A549 (cell line): ENCODE data around the gene TTLL11. TPM values are rescaled to one million over a fixed set of nuclear protein-coding genes. Genes with fewer than 3 reads are reported as not detected.
"Not testable (repeated sequence)": the region's sequence is repeated elsewhere in the genome, so short reads cannot be mapped to it uniquely, and the experiment has no call there.

Source experiments
- ATAC-seq, 2 experiments: fragments of 200-7000 bp in 1 of 2; fragments of >200 bp in 1 of 2; cut with Nextera tagmentation in 1 of 2; cut with Tn5 transposase in 1 of 2; 3 replicates each; pipeline versions ENCODE4 v1.8.0 to v1.9.1; 2018 to 2020; ENCODE audit warnings: mild to moderate bottlenecking in 1 of 2, moderate library complexity in 1 of 2
- CTCF ChIA-PET: fragments of 300-600 bp; sonication (Branson Sonifier 250); formaldehyde crosslinking; extraction: SDS; loops from one replicate; lab custom pipeline; 2021; ENCODE audit warnings: antibody characterized with exemption, inconsistent platforms; lab: Yijun Ruan, JAX
- POLR2A ChIA-PET: fragments of 350-600 bp; formaldehyde crosslinking; extraction: SDS; loops from one replicate; lab custom pipeline; 2021; ENCODE audit warnings: antibody characterized with exemption, inconsistent platforms; lab: Yijun Ruan, JAX
- DNase-seq, 2 experiments: peaks; one replicate each; pipeline versions ENCODE4 v3.0.0 to v3.0.0-alpha.2; 2011 to 2016; ENCODE audit warnings: low read depth in 1 of 2, low spot score in 1 of 2
- FAIRE-seq: peaks from 2 replicates; lab custom pipeline; 2011; peaks lifted over from hg19 to GRCh38; lab: Jason Lieb, UNC
- H3K27ac ChIP-seq, 2 experiments: fragments of >200 bp; sonication (Bioruptor Twin); formaldehyde crosslinking; 3 replicates each; pipeline ENCODE4 v1.5.1; 2016 to 2017
- H3K4me1 ChIP-seq: fragments of >200 bp; sonication (Bioruptor Twin); formaldehyde crosslinking; 3 replicates; pipeline ENCODE4 v1.6.1; 2016
- H3K4me2 ChIP-seq: fragments of >200 bp; sonication (Bioruptor Twin); formaldehyde crosslinking; 3 replicates; pipeline ENCODE4 v1.6.1; 2016
- H3K4me3 ChIP-seq: fragments of >200 bp; sonication (Bioruptor Twin); formaldehyde crosslinking; 3 replicates; pipeline ENCODE4 v1.5.1; 2016
- H3K9me3 ChIP-seq: fragments of >200 bp; sonication (Bioruptor Twin); formaldehyde crosslinking; 3 replicates; pipeline ENCODE4 v1.6.1; 2016
- BHLHE40 ChIP-seq: IDR thresholded peaks from 2 replicates; pipeline ENCODE4 v1.6.1; 2012; ENCODE audit warnings: low read depth, low read length, inconsistent platforms
- EHF ChIP-seq: fragments of 250-450 bp; sonication (Bioruptor Pico); IDR thresholded peaks from 2 replicates; pipeline ENCODE4 v1.5.0; 2020; ENCODE audit warnings: mild to moderate bottlenecking
- FOSL2 ChIP-seq, 2 experiments: fragments of 450-650 bp in 1 of 2; fragments of >200 bp in 1 of 2; sonication (Bioruptor Twin) in 1 of 2; formaldehyde crosslinking; IDR thresholded peaks; 2 replicates each; pipeline versions ENCODE4 v1.5.0 to v1.6.1; 2016 to 2020; ENCODE audit warnings: mild to moderate bottlenecking in 1 of 2, moderate library complexity in 1 of 2
- HEYL ChIP-seq: fragments of 250-450 bp; sonication (Bioruptor Pico); IDR thresholded peaks from 2 replicates; pipeline ENCODE4 v1.8.0; 2021; ENCODE audit warnings: mild to moderate bottlenecking, moderate library complexity
- HOXA7 ChIP-seq: fragments of 250-450 bp; sonication (Bioruptor Pico); IDR thresholded peaks from 2 replicates; pipeline ENCODE4 v1.5.0; 2020; ENCODE audit warnings: mild to moderate bottlenecking, moderate library complexity
- KDM5A ChIP-seq: fragments of 200-600 bp; sonication (generic); IDR thresholded peaks from 2 replicates; pipeline ENCODE4 v1.6.1; 2016; ENCODE audit warnings: antibody characterized with exemption, mild to moderate bottlenecking
- MAFK ChIP-seq: fragments of 450-650 bp; IDR thresholded peaks from 2 replicates; pipeline ENCODE4 v1.6.1; 2014; ENCODE audit not compliant: partially characterized antibody
- MAZ ChIP-seq: fragments of 150-350 bp; IDR thresholded peaks from 2 replicates; pipeline ENCODE4 v1.6.1; 2014; ENCODE audit warnings: antibody characterized with exemption, low read depth, low read length, borderline replicate concordance
- NFE2L2 ChIP-seq: fragments of 150-350 bp; conservative IDR thresholded peaks from 2 replicates; pipeline ENCODE4 v1.6.1; 2014; ENCODE audit warnings: low read length
- NR3C1 ChIP-seq: fragments of >200 bp; sonication (Bioruptor Twin); formaldehyde crosslinking; IDR thresholded peaks from 3 replicates; pipeline ENCODE4 v1.6.1; 2017
- POLR2A ChIP-seq: IDR thresholded peaks from 2 replicates; pipeline ENCODE4 v1.6.1; 2012; ENCODE audit warnings: mild to moderate bottlenecking, low read length
- RAD21 ChIP-seq, 2 experiments: fragments of >200 bp in 1 of 2; sonication (Bioruptor Twin) in 1 of 2; formaldehyde crosslinking in 1 of 2; IDR thresholded peaks in 1 of 2; conservative IDR thresholded peaks in 1 of 2; 2 replicates in 1 of 2; 3 replicates in 1 of 2; pipeline ENCODE4 v1.6.1; 2012 to 2018; ENCODE audit warnings: inconsistent platforms in 1 of 2
- RCOR1 ChIP-seq: fragments of 150-350 bp; IDR thresholded peaks from 2 replicates; pipeline ENCODE4 v1.6.1; 2014; ENCODE audit warnings: antibody characterized with exemption, low read length, low read depth
- WGBS: methylation state at CpG from one replicate; pipeline ENCODE4 v1.1.6; 2017; ENCODE audit errors: missing lambda C conversion rate; 5-methylcytosine and 5-hydroxymethylcytosine counted together
- polyA plus RNA-seq, 4 experiments: library from polyadenylated mRNA; depleted of rRNA in 3 of 4; stranded (reverse); fragments of >200 nt; fragmentation: RNase III in 1 of 4; extraction: RNeasy Plus Mini Kit Qiagen cat#74134 plus additional on column Dnase treatment in 1 of 4; gene quantifications; 2 replicates in 3 of 4; 3 replicates in 1 of 4; pipeline ENCODE4 v1.2.3, GENCODE V29; 2011 to 2017
- TF ChIP-seq, protein P1 (sequence below): fragments of >200 bp; sonication (Bioruptor Twin); formaldehyde crosslinking; IDR thresholded peaks from 2 replicates; pipeline ENCODE4 v1.6.1; 2016
- TF ChIP-seq, protein P2 (sequence below): IDR thresholded peaks from 2 replicates; pipeline ENCODE4 v1.6.1; 2012
- TF ChIP-seq, protein P3 (sequence below): fragments of 450-650 bp; IDR thresholded peaks from 2 replicates; pipeline ENCODE4 v1.6.1; 2014; ENCODE audit warnings: antibody characterized with exemption
- TF ChIP-seq, protein P4 (sequence below): IDR thresholded peaks from 2 replicates; pipeline ENCODE4 v1.6.1; 2012; ENCODE audit warnings: low read depth, borderline replicate concordance

TTLL11 gene
- polyA plus RNA-seq, 2 of the 4 experiments (the other 2 are of a cell fraction) = 1.8 to 2.6 TPM

DNA sequence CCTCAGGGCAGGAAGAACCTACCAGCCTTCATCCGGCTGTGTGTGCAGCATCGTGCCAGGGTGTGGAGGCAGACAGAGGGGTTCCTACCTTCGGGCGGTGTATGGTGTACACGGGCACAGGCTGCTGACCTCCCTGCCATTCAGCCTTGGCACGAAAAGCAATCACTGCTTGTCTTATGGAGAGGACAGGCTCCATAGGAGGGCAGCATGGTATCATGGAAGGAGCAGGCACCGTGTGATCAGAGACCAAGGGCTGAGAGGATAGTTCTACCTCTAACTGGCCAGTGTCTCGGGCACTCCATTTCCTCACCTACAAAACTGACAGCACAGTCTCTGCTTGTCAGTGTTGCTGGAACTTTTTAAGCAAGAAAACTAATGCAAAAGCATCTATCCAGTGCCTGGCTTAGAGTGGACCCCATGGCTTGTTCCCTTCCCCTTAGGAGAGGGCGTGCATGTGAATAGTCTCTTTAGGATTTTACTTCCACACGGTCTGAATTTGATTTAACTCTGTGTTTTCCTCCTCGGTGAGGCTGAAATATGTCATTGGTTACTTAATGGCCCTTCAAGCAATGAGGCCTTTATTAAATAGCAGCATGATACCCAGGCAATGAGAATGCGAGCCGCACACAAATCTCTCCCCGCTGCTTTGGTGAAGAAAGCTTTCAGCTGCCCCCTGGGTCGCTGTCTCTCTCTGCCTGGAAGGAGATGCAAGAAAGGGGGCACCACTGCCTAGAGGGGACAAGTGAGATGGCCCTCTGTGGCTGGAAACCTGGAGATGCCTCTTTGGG lies 22.2 kb downstream of the TTLL11 start:
- Histone ChIP-seq H3K9me3 (no peaks in the 10 kb centered on the region), H3K4me2 (no peak overlapping the region), H3K4me3 (no peak overlapping the region), H3K27ac (no peak overlapping the region)
- ChIA-PET CTCF (interaction anchor here (1.4 kb wide), 1 partner anchor 280 kb away, joined by 3 read pairs; no protein-coding TSS in a partner anchor), POLR2A (no interaction called here)
- ATAC-seq (no peak; a peak in 1 of 6 replicates), DNase-seq (no peak)
- WGBS = 75% methylated on average over 14 of the region's 15 CpGs
- no peak for TF ChIP-seq RAD21 (conservative IDR thresholded peaks at IDR 0.05 in 1 of 2, IDR thresholded peaks at IDR 0.05 in 1 of 2)
- no peak for TF ChIP-seq EHF (CRISPR knock-in tag)
- no peak for TF ChIP-seq MAFK
- no peak for TF ChIP-seq HOXA7 (CRISPR knock-in tag)
- no peak for TF ChIP-seq FOSL2 (IDR thresholded peaks at IDR 0.05)
- no peak for TF ChIP-seq FOSL2 (CRISPR knock-in tag; IDR thresholded peaks at IDR 0.05)
- TF ChIP-seq, all 56 proteins: peak for 0
- no peaks in the 10 kb centered on the region for H3K4me1 ChIP-seq
- no peak for FAIRE-seq

DNA sequence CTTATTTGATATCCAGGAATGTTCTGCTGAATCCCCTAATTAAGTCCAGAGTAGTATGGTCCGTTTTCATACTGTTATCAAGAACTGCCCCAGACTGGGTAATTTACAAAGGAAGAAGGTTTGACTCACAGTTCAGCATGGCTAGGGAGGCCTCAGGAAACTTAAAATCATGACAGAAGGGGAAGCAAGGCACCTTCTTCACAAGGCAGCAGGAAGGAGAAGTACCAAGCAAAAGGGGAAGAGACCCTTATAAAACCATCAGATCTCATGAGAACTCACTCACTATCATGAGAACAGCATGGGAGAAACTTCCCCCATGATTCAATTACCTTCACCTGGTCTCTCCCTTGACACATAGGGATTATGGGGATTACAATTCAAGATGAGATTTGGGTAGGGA lies 26.4 kb downstream of the TTLL11 start:
- ATAC-seq, POLR2A ChIA-PET: not testable (repeated sequence)

DNA sequence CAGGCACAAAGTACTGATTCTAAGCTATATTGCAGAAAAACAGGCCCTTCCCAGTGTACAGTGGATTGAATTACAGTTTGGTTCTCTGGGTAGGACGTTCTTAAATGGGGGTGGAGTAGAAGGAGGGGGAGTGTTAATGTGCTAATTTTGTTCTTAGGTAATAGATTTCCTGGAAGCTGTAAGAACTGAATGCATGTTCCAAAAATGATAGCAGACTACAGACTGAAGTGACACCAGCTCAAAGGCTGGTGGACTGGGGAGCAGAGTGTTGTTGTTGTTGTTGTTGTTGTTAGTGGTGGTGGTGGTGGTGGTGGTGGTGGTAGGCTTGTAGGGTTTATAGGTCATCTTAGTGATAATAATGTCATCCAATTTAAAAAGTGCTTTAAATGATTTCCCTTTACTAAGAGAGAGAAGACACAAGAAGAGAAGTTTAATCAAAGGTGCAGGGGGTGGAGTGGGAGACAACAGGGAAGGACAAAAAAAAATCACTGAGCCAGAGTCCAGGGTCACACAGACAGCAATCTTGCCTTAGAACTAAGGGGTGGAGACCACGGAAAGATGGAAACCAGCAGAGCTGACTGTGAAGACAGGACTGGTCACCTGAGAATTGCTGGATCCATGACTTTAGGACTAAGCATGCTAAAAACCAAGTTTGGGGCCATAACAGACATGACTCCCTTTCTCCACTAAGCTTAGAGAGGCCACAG lies 27.0 kb downstream of the TTLL11 start:
- Histone ChIP-seq H3K9me3 (no peaks in the 10 kb centered on the region), H3K4me2 (no peak overlapping the region), H3K4me3 (no peak overlapping the region), H3K27ac (no peak overlapping the region), H3K4me1 (no peaks in the 10 kb centered on the region)
- WGBS = 36% methylated on average over 2 of the region's 2 CpGs
- FAIRE-seq (no peak), ATAC-seq (no peak), DNase-seq (no peak)
- ChIA-PET POLR2A (no interaction called here), CTCF (no interaction called here)
- TF ChIP-seq, protein P1, sequence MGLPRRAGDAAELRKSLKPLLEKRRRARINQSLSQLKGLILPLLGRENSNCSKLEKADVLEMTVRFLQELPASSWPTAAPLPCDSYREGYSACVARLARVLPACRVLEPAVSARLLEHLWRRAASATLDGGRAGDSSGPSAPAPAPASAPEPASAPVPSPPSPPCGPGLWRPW = no peak
- TF ChIP-seq RCOR1 (no peak), NR3C1 (no peak), HEYL (no peak), KDM5A (no peak), MAFK (no peak), NFE2L2 (no peak)
- TF ChIP-seq, protein P2, sequence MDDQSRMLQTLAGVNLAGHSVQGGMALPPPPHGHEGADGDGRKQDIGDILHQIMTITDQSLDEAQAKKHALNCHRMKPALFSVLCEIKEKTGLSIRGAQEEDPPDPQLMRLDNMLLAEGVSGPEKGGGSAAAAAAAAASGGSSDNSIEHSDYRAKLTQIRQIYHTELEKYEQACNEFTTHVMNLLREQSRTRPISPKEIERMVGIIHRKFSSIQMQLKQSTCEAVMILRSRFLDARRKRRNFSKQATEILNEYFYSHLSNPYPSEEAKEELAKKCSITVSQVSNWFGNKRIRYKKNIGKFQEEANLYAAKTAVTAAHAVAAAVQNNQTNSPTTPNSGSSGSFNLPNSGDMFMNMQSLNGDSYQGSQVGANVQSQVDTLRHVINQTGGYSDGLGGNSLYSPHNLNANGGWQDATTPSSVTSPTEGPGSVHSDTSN = no peak
- TF ChIP-seq, protein P3, sequence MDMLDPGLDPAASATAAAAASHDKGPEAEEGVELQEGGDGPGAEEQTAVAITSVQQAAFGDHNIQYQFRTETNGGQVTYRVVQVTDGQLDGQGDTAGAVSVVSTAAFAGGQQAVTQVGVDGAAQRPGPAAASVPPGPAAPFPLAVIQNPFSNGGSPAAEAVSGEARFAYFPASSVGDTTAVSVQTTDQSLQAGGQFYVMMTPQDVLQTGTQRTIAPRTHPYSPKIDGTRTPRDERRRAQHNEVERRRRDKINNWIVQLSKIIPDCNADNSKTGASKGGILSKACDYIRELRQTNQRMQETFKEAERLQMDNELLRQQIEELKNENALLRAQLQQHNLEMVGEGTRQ = no peak
- TF ChIP-seq, protein P4, sequence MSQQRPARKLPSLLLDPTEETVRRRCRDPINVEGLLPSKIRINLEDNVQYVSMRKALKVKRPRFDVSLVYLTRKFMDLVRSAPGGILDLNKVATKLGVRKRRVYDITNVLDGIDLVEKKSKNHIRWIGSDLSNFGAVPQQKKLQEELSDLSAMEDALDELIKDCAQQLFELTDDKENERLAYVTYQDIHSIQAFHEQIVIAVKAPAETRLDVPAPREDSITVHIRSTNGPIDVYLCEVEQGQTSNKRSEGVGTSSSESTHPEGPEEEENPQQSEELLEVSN = no peak

More for the DNA sequence above, 26.4 kb downstream of the TTLL11 start:
- DNase-seq, H3K4me2 ChIP-seq, FAIRE-seq, H3K27ac ChIP-seq, H3K4me3 ChIP-seq, H3K4me1 ChIP-seq, H3K9me3 ChIP-seq, CTCF ChIA-PET: not testable (repeated sequence)
- 53% methylated on average over 1 of the region's 1 CpG for WGBS

DNA sequence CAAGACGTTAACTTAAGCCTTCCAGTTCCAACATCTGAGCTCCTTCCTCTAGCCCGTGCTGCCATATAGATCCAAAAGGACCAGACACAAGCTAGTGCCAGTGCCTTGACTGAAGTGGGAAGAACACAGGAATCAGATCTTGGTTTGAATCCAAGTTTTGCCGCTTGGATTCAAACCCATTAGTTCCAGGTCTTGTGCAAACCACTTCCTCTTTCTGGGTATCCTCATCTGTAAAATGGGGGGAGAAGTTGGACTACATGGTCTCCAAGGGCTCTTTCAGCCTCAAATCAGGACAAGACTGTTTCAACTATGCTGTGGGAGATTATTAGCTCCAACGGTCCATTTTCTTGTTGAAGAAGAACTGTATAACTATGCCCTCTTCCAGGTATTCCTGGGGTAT lies 32.6 kb downstream of the TTLL11 start:
- DNase-seq = no peak
- POLR2A ChIA-PET = no interaction called here
- TF ChIP-seq MAZ (no peak), BHLHE40 (no peak), POLR2A (no peak), FOSL2 (IDR thresholded peaks at IDR 0.05) (no peak), FOSL2 (CRISPR knock-in tag; IDR thresholded peaks at IDR 0.05) (no peak), MAFK (no peak), HOXA7 (CRISPR knock-in tag) (no peak), RAD21 (conservative IDR thresholded peaks at IDR 0.05 in 1 of 2, IDR thresholded peaks at IDR 0.05 in 1 of 2) (no peak)
- TF ChIP-seq, all 56 proteins: peak for 0
- H3K9me3 ChIP-seq = no peaks in the 10 kb centered on the region
- FAIRE-seq (no peak), ATAC-seq (no peak)
- no peak overlapping the region for H3K4me2 ChIP-seq
- CTCF ChIA-PET = no interaction called here
- H3K4me1 ChIP-seq = peaks cover 3% of the 10 kb centered on the region; the same call in 1 of the 3 replicates
- no peak overlapping the region for H3K4me3 ChIP-seq
- WGBS = 69% methylated on average over 4 of the region's 4 CpGs
- no peak overlapping the region for H3K27ac ChIP-seq
